Activated CD8-positive, alpha-beta memory T cell treated with anti-CD3 and anti-CD28 coated beads, Interleukin-2, amount 50 U/mL, for 4 hours (primary cell): ENCODE data around the gene PODXL2.
"Not testable (repeated sequence)": the region's sequence is repeated elsewhere in the genome, so short reads cannot be mapped to it uniquely, and the experiment has no call there.

Experiments
- DNase-seq: peaks from one replicate; pipeline ENCODE4 v3.0.0-alpha.2; 2020

The PODXL2 gene

DNA sequence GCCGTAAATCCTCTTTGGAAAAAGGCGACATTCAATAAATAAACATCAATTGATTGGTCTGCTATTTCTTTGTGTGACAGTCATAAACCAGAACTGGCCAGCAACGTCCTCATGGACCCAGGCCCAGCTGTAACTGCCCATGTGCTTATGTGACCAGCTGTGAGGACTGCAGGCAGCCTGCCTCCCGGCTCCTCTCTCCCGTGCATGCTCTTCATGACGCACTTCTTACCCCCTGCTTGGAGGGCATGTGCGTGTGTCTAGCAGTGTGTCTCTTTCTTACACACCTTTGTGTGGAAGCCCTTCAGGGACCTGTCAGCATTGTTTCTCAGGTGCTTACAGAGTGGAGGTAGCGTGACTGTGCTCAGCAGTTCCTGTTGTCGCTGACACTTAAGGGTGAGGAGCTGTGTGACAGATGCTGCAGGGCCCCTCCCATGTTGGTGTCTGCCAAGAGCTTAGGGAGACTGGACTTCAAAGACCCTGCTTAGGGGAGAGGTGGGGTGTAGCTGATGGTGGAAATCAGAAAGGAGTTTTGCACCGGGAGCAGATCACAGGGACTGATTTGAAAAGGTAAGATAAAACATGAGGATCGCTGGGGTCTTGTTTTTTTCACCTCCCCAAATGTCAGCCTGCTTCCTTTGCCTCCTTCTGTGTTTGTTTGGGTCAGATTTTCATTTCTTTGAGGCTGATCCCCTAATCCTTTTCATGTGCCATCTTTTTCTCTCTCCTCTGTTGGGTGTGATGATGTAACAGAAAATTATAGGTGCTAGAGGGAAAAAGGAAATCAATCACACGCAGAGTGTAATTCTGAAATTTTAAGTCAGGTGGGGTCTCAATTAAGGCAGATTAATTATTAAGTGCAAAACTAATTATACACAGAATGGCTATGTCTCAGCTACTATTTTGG lies 2.1 kb downstream of the PODXL2 start:
- no peak for DNase-seq

DNA sequence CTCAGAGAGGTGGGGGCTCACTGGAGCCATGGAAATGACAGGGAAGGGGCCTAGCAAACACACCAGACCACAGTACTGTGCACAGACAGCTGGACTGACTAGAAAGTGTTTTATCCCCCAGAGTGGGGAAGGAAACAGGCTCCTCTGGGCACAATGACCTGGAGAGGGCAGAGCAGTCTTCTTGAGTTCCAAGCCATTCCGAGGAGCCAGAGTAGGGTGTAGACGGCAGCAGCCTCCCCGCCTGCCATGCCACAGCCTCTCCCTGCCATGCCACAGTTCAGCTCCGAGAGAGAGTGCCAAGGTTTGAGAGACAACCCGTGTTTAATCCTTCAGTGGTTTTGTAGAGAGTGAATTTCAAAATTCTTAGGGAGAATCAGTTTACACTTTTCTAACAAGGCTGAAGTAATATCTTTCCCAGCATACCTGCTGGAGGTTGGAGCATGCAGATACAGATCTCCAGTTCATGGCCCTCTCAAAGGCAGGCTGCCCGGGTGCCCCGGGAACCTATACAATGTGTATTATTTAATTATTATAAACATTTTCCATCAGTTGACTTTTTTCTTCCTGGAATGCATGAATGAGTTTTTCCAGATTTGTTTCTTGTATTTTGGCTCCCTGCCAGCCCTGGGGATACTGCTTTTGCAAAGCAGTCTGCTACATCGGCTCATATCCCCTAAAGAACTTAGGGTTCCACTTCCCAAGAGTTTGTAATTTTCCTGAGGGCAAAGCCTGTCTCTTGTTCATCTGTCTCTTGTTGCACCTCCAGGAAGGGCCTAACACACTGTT lies 3.2 kb downstream of the PODXL2 start:
- no peak for DNase-seq

DNA sequence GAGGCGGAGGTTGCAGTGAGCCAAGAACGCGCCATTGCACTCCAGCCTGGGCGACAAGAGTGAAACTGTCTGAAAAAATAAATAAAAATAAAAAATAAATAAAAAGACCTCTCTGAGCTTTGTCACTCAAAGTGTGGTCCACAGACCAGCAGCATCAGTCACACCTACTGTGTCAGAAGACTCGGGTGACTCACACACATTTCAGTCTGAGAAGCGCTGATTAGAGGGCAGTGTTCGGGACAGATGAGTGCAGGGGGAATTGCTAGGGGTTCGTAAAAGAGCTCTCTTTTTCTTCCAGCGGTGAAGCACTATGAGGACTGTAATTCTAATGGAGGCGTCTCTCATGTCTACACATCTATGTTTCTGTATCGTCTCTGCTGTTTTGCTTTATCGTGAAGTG lies 5.7 kb downstream of the PODXL2 start:
- DNase-seq: no peak

DNA sequence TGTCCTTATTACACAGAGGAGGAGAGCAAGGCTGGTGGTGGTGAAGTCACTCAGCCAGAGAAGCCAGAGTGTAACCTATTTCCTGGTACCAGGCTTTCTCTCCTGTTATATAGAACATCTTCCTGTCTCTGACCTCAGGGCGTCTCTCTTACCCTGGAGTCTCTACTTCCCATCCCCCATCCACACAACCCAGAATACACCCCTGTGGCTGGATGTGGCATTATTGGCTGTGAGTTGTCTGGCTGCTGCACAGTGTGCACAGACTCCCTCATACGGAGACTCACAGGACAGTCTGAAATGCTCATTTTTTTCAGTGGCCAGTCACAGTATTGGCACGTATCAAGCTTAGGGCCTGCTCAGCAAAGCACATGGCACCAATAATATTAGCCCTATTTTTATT lies 8.6 kb downstream of the PODXL2 start:
- no peak for DNase-seq

DNA sequence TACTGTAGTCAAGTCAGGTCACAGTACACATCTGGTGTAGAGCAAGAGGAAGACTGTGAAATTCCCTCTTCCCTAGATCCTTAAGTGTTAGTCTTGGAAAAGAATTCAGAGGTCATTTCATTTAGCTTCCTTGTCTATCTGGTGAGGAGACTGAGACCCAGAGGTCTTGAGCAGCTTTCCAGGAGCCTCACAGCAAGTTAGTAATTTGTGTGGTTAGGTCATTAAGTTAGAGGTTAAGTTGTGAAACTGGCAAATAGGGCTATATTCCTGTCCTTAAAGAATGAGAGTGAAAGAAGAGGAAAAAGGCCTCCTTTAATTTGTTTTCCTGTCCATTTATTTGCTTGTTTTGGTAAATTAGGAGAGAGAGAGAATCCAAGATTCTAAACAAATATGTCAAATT lies 9.0 kb downstream of the PODXL2 start:
- no peak for DNase-seq

DNA sequence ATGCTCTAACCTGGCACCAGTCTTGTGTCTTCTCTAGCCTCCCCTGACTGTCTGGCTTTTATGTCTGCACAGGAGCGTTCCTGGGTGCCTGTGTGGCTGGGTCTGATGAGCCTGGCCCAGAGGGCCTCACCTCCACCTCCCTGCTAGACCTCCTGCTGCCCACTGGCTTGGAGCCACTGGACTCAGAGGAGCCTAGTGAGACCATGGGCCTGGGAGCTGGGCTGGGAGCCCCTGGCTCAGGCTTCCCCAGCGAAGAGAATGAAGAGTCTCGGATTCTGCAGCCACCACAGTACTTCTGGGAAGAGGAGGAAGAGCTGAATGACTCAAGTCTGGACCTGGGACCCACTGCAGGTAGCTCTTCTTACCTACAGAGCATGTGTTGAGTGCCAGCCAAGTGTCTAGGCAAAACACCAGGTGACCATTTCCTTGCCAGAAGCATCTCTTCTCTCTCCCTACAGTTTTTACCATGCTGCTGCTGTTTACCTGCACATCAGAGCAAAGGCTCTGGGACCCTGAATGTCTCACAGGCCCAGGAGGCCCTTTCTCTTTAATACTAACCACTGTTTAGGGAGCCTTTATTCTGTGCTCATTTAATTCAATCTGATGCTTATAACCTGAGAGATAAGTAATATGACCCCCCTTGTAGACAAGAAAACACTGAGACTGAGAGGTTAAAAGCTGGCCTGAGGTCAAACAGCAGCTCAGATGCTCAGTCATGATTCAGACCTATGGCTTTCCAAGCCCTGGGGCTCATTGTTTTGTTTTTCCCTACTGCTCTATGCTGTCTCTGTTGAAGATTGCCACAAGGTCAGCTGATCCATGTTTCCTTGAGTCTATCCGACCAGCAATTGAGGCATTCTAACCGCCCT lies 10.4 kb downstream of the PODXL2 start:
- no peak for DNase-seq

DNA sequence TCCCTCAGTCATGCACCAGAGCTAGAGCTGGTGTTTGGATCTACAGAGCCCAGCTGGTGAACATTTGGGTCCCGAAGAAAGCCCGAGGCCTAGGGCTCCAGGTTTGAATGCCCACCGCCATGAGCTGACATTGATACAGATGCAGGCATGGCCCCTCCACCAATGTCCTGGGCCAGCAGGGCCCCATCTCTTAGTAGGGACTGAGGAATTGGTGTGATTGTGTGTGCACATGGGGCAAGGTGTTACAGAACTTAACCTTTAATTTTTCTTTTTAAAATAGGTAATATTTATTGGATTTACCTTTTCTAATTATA lies 11.0 kb downstream of the PODXL2 start:
- no peak for DNase-seq

DNA sequence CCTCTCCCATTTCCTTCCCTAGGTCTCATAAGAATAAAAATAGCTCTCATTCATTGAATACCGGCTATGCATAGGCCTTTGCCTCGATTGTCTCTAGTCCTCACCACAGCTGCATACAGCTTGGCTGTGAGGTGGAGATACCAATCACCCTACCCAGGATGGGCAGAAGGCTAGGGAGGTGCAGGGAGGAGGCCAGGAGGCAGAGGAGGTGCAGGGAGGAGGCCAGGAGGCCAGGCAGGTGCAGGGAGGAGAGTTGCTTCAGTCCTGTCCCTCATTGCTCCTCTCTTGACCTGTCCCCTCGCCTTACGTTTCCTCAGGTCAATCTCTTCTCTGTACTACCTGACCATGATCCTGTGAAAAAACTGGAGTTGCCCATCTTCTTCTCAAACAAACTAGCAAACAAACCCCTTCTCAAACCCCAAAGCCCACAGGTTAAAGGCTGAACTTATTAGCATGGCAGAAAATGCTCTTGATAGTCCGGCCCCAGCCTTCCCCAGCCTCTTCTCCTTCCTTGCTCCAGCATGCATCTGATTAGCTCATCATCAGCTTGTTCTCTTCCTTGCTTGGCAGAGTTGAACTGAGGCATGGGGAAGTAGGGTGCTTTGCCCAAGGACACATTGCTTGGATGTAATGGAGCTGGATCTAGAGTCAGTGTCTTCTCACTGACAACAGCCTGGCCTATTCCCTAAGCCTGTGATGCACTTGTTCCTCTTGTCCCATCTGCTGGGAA lies 15.8 kb downstream of the PODXL2 start:
- DNase-seq: no peak

DNA sequence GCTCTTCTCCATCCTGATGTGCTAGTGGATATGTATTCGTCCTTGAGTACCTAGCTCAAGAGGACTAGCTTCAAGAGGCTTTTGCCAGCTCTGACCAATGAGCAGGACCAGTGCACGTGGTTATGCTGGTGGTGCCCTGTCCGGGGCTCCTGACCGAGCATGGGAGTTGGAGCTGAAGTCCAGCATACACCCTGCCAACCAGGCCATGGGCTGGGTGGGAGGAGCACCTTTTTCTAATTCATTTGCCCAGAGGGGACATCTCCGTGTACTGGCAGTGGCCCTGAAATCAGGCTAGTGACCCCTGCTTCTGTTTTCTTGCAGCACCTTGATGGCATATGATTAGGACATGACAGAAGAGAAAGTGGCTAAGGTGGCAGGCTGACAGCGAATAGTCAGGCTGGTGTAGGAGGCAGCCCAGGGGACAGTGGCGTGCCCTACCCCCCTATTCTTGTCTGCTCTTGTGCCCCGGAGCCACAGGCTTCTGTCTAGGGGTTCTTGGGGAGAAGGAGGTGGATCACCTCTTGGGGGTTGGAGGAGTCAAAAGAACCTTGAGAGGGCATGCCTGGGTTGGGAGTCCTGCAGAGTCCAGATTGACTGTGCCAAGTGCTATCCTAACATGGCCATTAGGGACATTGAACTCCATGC lies 16.5 kb downstream of the PODXL2 start:
- DNase-seq: no peak

DNA sequence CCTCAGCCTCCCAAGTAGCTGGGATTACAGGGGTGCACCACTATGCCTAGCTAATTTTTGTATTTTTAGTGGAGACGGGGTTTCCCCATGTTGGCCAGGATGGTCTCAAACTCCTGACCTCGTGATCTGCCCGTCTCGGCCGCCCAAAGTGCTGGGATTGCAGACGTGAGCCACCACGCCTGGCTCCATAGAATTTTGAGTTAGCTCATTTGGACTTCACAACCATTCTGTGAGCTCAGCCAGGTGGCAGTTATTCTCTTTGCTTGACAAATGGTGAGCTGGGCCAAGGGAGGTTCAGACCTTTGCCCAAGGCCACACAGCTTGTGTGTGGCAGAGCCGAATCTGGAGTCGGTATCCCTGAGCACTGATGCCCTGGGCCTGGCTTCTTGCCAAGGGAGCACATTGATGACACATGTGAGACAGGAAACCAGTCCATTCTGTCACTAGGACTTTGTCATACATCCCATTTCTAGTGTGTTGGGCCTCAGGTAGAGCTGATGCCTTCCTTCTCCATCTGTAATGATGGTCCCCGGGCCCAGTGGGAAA lies 17.6 kb downstream of the PODXL2 start:
- DNase-seq: no peak

DNA sequence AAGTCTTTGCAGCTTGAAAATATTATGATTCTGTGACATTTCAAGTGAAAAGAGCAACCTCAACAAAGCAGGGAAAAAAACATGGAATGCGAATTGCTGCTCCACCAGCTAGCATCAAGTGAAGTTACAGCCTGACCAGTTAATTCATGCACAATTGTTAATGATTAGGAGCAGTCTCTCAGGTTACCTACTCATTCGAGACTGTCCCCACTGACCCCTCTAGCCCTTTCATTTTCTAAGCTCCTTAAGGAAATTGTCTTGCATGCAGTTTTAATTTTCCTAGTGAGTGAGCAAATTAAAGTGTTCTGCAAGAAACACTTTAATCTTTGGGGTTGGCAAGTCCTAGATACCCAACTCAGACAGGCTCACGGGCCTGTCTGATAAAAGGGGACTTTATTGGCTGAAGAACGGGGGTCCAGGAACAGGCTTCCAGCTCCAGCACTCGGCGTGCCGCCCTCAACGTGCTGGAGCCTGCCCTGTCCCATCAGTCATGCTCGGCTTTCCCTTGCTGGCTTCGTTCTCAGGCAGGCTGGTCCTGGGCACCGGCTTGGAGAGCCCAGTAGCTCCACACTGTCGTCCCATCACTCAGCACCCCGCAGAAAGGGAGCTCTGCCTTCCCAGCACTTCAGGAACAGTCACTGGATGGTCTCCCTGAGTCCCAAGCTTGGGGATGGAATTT lies 18.3 kb downstream of the PODXL2 start:
- DNase-seq: no peak

DNA sequence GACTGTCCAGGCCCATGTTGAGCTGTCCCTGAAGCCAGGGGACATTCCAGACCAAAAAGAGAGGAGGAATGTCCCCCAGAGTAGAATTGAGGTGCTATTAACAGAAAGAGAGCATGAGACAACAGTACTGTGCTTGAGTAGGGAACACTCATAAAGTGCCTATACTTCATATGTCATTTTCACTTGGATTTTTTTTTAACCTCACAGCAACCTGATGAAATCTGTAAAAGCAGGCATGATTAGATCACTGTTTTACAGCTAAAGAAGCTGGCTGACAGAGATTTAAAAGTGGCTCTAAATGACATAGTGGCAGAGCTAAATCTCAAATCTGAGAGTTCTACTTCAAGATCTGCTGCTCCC lies 18.8 kb downstream of the PODXL2 start:
- no peak for DNase-seq

DNA sequence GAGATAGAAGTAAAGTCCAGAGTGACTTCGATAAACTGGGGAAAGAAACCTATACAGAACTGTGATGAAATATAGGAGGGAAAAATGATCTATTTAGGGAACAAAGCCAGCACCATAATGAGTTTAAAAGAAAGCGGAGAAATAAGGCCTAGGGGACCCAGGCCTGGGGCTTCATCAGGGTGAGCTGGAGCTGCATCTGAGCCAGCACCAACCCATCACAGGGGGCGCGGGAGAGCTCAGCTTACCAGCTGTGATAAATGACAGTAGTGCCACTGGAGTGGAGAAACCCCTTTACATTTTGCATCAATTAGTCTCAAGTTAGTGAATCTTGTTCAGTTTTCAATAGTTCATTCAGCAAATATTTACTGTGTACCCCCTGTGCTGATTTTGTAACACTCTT lies 21.3 kb downstream of the PODXL2 start:
- DNase-seq: no peak

DNA sequence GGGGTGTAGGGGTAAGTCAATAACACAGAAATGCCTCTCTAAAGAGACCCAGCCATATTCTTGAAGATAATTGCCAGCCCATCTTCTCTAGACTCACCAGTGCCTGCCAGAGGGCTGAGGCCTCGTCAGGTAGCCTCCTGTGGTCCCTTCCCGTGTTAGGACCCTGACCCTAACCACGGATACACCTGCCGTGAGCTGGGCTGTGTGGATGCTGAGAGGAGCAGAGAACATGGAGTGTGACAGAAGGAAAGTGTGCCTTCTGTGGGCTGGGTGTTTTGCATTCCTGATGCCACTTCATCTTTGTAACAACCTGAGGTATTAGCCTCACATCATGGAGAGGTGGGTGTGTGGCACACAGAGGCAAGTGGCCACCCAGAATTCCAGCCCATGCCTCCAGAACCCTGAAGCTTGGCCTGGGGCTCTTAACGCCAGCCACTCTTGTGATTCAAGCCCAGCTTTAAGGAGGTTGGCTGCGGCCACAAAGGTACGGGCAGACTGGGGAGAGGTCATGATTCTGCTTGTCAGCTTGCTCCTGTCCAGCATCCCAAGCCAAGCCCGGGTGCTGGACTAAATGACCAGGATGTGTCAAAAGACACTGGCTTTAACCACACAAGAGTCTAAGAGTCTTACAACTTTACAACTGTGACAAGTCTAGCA lies 22.7 kb downstream of the PODXL2 start:
- no peak for DNase-seq

DNA sequence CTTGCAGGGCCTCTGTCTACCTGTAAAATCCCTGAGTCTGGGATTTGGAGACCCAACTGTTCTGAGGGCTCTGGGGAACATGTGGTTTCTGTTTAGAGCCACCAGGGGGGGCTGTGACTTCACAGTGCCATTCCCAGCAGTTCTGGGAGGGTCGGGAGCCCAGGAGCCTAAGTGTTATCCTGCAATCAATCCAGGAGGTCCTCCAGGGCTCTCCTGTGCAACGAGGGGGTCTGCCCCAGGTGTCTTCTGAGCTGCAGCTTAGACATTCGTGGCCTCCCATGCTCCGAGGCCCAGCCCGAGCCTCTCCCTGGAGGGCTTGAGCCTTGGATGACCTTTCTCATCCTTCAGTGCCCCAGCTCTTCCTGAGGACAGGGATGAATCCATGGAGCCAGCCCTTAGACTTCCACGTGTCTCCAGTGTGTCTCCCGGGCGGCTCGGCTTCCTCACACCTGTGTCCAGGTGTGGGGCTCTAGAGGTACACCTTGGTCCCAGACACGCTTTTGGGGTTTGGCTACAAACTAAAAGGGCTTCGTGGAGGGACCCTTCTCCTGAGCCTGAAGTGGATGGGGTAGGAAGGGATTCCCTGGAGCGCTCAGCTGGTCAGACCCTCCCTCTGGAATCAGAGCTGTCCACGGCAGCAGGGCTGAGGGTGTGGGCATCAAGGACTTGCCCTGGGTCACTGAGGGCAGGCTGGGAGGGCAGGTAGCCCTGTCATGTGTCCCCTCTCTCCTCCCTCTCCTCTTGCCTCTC lies 23.4 kb downstream of the PODXL2 start:
- DNase-seq: peak; percentile 34

DNA sequence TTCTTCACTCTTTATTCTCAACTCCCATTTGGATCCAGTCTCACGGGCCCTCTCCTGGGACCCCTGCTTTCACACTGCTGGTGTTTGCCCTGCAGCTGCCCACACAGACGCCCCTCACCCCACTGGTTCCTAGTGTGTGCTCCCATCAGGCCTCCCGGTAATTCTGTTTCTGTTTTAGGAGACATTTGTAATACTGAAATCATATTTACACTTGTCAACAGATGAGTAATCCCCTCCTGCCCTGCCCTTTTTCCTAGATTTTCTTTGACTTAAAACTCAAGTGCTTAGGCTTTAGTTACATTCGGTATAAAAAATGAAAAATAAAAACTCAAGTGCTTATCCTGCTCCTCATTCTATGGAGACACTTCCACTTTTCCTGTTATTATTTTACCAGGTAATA lies 25.4 kb downstream of the PODXL2 start:
- DNase-seq: no peak

DNA sequence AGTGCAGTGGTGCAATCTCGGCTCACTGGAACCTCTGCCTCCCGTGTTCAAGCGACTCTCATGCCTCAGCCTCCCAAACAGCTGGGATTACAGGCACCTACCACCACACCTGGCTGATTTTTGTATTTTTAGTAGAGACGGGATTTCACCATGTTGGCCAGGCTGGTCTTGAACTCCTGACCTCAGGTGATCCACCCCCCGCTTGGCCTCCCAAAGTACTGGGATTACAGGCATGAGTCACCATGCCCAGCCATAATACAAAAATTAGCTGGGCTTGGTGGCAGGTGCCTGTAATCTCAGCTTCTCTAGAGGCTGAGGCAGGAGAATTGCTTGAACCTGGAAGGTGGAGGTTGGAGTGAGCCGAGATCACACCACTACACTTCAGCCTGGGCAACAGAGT lies 26.0 kb downstream of the PODXL2 start:
- DNase-seq: not testable (repeated sequence)

DNA sequence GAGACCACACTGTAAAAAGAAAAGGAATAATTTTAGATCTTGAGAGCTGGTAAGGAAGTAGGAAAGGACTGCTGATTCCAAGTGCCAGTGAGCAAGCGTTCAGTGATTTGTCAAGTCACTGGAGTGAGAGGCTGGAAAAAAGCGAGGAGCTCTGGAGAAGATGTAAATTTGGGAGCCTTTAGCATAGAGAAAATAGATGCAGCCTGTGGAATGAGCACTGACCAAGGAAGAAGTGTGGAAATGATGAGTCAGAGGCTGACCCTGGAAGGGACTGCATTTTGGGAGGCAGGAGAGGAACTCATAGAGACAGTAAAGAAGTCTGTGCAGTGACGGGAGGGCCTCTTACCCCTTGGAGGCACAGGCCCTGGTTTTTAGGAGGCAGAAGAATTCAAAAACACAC lies 26.7 kb downstream of the PODXL2 start:
- no peak for DNase-seq

DNA sequence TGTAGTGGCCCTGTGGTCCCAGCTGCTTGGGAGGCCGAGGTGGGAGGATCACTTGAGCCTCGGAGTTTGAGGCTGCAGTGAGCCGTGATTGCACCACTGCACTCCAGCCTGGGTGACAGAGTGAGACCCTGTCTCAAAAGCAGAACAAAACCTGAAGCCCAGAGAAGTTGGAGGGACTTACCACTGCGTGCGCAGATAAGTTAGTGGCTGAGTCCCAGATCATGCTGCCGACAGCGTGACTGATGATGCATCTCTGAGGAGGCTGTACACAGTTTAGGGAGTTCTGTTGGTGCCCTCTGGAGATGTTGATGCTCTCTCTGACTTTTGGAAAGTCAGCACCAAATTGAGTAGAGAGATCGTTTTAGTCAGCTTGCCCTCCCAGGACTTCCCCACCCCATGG lies 27.9 kb downstream of the PODXL2 start:
- DNase-seq: no peak

DNA sequence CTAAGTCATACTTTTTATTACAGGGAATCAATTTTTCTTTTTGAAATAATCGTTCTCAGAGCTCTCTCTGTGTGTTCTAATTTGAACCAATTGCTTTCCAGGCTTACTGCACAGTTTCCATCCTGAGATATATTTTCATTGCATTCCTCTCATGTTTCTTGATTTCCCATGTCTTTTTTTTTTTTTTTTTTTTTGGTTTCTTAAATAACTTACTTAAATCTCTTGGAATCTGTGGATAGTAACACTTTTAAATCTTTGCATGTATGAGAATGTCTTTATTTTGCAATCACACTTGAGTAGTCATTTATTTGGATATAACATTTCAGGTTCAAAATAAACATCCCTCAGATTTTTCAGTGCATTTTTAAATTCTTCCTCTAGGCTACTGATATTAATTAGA lies 29.2 kb downstream of the PODXL2 start:
- no peak for DNase-seq
